ENCODE data around the gene GABRA4.

Gene GABRA4

DNA sequence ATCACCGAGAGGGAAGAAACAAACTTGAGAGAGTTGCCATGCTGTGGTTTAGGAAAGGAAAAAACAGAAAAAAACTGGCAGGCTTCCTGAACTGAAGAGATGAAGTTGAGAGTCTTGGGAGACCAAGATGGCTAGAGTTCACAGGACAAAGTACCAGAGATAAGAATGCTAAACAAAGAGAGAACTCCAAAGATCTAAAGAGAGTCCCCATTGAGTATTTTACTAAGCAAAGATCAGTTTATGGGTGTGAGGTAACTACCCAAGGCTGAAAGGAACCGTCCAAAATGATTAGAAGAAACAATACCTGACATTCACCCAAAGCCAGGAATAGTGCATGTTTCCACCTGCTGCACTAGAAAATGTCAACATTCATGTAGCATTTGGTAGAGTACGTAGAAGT is 62.5 kb downstream of the GABRA4 start:
- DNase-seq (ENCODE audit: low read depth in 2 of 2) = no peak

DNA sequence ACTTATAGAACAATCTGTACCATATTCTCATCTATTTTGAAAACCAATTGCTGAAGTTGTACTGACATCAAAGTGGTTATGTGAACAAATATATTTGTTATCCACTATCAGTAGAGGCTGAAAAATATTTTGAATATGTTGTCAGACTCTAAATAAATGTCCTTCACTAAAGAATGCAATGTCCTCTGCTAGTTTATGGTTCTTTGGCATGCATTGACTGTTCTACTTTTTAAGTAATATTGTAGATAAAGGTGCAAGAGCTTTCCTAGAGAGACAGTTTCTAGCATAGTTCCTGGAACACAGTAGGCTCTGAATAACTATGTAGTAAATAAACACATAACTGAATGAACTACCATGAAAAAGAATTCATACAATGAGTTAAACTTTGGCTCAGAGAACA is 66.2 kb downstream of the GABRA4 start:
- DNase-seq (ENCODE audit: low read depth in 2 of 2) = no peak

- no peak for DNase-seq (ENCODE audit: low read depth in 2 of 2)
These were observed 68.4 kb downstream of the GABRA4 start for GRCh38 chr4:46924789-46925529.

GRCh38 chr4:46922205-46922604 is 71.2 kb downstream of the GABRA4 start:
- no peak for DNase-seq (ENCODE audit: low read depth in 2 of 2)

DNA sequence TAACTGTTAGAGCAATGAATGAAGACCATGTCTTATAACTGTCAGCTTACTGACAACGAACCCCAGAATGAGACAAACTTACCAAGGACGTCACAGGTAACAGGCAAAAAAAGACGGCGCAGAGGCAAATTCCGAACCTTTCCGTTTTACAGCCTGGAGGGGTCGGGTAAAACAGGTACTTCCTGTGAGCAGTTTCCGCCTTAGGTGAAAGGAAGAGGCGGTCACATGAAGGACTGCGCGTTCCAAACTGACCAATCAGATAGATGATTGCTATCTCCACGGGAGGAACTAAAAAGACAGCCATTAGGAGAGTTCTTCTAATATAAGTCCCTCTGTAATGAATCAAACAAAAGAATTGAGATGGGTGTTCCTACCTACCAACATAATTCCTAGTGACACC is 84.3 kb downstream of the GABRA4 start, which contains the start of gene COX7B2:
Gene COX7B2, minus strand, starts transcription at position 168 of the 400 bp plus-strand sequence. CDS start 174,053 bp downstream, outside the sequence.
- DNase-seq (ENCODE audit: low read depth in 2 of 2) = no peak

GRCh38 chr4:46908148-46908547 is 85.2 kb downstream of the GABRA4 start:
- no peak for DNase-seq (ENCODE audit: low read depth in 2 of 2)

DNA sequence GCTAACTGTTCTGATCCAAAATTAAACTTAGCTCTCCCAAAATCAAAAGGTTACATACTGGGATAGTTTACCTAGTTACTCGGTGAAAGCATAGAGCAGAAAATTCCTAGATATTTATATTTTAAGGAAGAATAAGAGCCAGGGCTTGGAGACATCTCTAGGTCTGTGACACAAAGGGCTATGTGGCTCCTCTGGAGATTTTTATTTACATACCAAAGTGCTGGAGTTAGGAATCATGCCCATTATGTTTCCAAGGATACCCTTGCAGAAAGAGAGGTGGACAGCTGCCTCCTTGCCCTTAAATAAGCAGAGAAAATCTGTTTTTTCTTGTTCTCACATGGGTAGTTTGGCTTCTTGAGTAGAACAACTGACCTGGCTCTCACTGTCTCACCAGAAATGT is 93.3 kb downstream of the GABRA4 start:
- no peak for DNase-seq (ENCODE audit: low read depth in 2 of 2)

DNA sequence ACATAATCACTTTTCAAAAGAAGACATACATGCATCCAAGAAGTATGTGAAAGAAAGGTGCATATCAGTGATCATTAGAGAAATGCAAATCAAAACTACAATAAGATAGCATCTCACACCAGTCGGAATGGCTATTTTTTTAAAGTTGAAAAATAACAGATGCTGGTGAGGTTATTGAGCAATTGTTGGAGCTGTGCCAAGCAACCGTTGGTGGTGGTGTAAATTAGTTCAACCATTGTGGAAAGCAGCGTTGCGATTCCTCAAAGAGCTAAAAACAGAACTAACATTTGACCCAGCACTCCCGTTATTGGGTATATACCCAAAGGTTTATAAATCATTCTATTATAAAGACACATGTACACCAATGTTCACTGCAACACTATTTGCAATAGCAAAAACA is 98.6 kb downstream of the GABRA4 start:
- DNase-seq (ENCODE audit: low read depth in 2 of 2) = no peak

DNA sequence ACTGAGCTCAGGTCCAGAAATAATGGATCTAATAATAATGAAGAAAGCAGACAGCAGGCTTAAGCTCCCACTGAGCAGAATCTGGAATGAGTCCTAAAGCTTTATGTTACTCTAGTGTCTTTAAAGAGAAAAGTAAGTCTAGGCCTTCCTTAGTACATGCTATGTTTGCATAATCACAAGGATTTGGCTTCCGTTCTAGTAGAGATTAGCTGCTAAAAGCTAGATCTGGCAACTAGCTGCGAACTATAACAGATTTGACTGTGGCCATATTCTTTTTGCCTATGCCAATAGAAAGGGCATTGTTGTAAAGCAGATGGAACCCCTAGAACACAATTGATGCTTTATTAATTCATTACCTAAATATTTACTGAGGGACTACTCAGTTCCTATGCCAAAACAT is 103.3 kb downstream of the GABRA4 start:
- DNase-seq (ENCODE audit: low read depth in 2 of 2) = no peak

GRCh38 chr4:46889410-46889809 is 104.0 kb downstream of the GABRA4 start:
- DNase-seq (ENCODE audit: low read depth in 2 of 2) = no peak

DNA sequence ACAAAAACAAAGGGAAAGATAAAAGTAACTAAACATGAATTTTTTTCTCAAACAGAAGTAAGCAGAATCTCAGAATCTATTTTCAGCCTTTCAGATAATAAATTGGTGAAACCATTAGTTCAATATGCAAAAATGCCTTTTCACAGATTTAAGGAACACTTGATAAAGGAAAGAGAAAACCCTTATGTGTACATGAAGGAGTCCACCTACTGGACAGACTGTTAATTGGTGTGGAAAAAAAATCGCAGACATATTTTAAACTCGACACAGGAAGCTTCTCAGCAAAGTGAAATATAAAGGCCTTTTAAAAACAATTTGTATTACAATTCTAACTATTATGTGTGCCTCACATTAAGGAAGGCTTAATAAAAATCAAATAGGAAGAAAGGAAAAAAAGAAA is 106.7 kb downstream of the GABRA4 start:
- DNase-seq (ENCODE audit: low read depth in 2 of 2) = no peak

DNA sequence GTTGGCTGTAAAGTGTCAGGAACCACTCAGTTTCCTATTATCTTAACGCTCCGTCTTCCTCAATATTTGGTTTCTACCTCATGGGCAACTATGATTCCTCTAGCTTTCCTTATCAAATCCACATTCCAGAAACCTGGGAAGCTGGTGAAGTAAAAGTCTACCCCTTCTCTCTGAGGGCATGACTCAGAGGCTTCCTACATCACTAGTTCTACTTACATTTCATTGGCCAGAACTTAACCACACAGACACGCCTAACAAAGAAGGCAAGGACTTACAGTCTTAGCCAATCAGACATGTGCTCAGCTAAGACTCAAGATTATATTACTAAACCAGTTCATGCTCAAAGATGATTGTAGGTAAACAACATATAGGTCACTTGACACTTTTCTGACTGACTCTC is 114.7 kb downstream of the GABRA4 start:
- no peak for DNase-seq (ENCODE audit: low read depth in 2 of 2)

DNA sequence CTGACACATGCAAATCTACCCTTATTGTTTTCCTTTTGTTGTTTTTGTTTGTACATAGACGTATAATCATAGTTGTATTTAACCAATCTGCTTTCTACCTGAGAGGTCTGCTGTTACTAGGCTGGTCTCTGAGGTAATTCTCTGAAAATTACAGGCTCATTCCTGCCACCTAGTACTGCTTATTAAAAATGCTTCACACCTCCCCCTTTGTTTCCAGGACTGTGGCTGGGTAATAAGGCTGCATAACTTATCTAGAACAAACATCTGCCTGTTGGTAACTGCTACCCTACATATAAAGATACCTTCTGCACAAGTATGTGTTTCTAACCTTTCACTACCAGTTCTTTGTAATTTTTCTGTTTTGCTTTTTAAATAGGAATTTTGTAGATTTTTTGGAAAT is 118.6 kb downstream of the GABRA4 start:
- DNase-seq (ENCODE audit: low read depth in 2 of 2) = no peak

- no peak for DNase-seq (ENCODE audit: low read depth in 2 of 2)
These were observed 123.0 kb downstream of the GABRA4 start for GRCh38 chr4:46870411-46870810.

Measured in stimulated activated CD8-positive, alpha-beta memory T cell treated with anti-CD3 and anti-CD28 coated beads, Interleukin-7, amount 100 ng/mL, for 4 hours (primary cell).